ENCODE measurements around the gene PIAS3. TPM values are rescaled to one million over a fixed set of nuclear protein-coding genes. Genes with fewer than 3 reads are reported as not detected.

The PIAS3 gene
- polyA plus RNA-seq, 1 donor from 2014 or later = 15.0 TPM

DNA sequence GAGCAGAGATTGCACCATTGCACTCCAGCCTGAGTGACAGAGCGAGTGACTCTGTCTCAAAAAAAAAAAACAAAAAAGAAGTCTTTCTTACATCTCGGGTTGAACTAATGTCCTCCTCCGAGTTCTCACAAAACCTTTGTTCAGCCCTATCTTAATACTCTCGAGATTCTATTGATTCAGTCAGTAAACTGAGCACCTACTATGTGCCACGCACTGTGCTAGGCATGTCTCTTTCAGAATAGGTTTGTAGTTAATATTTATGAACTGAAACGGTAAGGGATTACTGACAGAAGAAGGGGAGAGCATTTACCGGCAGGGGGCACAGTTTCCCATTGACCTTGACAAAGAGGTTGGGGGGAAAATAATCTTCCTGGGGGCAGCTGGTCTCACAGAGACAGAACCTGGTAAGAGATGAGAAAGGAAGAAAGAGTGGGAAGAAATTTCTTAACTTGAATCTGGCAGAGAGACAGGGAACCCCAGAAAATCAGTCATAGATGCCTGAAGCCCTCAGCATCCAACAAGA, 3.4 kb downstream of the PIAS3 start:
- H3K36me3 ChIP-seq (ENCODE audit: insufficient read depth, low read length) = no peaks in the 10 kb centered on the region

GRCh38 chr1:145849356-145850160, 9.3 kb downstream of the PIAS3 start:
- no peak overlapping the region for H3K4me2 ChIP-seq (ENCODE audit: low read length)
- TF ChIP-seq CTCF (IDR thresholded peaks at IDR 0.05; ENCODE audit: poor library complexity, severe bottlenecking) = no peak
- no peak for TF ChIP-seq POLR2AphosphoS5 (IDR thresholded peaks at IDR 0.05)
- TF ChIP-seq RAD21 (conservative IDR thresholded peaks at IDR 0.05) = no peak
- no peak for TF ChIP-seq SMC3 (conservative IDR thresholded peaks at IDR 0.05; ENCODE audit: poor library complexity)
- TF ChIP-seq MXI1 (conservative IDR thresholded peaks at IDR 0.05; ENCODE audit: poor library complexity, severe bottlenecking) = no peak
- TF ChIP-seq TAF1 (IDR thresholded peaks at IDR 0.05; ENCODE audit: low read depth) = no peak
- TF ChIP-seq, protein P1, sequence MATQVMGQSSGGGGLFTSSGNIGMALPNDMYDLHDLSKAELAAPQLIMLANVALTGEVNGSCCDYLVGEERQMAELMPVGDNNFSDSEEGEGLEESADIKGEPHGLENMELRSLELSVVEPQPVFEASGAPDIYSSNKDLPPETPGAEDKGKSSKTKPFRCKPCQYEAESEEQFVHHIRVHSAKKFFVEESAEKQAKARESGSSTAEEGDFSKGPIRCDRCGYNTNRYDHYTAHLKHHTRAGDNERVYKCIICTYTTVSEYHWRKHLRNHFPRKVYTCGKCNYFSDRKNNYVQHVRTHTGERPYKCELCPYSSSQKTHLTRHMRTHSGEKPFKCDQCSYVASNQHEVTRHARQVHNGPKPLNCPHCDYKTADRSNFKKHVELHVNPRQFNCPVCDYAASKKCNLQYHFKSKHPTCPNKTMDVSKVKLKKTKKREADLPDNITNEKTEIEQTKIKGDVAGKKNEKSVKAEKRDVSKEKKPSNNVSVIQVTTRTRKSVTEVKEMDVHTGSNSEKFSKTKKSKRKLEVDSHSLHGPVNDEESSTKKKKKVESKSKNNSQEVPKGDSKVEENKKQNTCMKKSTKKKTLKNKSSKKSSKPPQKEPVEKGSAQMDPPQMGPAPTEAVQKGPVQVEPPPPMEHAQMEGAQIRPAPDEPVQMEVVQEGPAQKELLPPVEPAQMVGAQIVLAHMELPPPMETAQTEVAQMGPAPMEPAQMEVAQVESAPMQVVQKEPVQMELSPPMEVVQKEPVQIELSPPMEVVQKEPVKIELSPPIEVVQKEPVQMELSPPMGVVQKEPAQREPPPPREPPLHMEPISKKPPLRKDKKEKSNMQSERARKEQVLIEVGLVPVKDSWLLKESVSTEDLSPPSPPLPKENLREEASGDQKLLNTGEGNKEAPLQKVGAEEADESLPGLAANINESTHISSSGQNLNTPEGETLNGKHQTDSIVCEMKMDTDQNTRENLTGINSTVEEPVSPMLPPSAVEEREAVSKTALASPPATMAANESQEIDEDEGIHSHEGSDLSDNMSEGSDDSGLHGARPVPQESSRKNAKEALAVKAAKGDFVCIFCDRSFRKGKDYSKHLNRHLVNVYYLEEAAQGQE (IDR thresholded peaks at IDR 0.05; ENCODE audit: borderline replicate concordance) = no peak
- TF ChIP-seq EZH2 (IDR thresholded peaks at IDR 0.05; ENCODE audit: borderline replicate concordance, insufficient read depth, low read length, poor library complexity, severe bottlenecking) = no peak
- TF ChIP-seq EP300 (conservative IDR thresholded peaks at IDR 0.05; ENCODE audit: poor library complexity, severe bottlenecking) = no peak
- no peak overlapping the region for H2AFZ ChIP-seq (ENCODE audit: low read depth, low read length)
- peaks cover 4% of the 10 kb centered on the region for H3K36me3 ChIP-seq (ENCODE audit: insufficient read depth, low read length)
- no peaks in the 10 kb centered on the region for H3K9me3 ChIP-seq (ENCODE audit: low read length)
- H4K20me1 ChIP-seq (ENCODE audit: insufficient read depth) = no peaks in the 10 kb centered on the region
- H3F3A ChIP-seq (ENCODE audit: insufficient read depth, low read length, poor library complexity, severe bottlenecking) = no peaks in the 10 kb centered on the region
- H3K9ac ChIP-seq (ENCODE audit: low read length) = no peak overlapping the region
- H3K9me2 ChIP-seq (ENCODE audit: insufficient read depth, low read length) = no peaks in the 10 kb centered on the region
- H3K4me3 ChIP-seq (ENCODE audit: low read length) = no peak overlapping the region
- no peak overlapping the region for H3K27ac ChIP-seq (ENCODE audit: low read length)
- no peaks in the 10 kb centered on the region for H3K27me3 ChIP-seq (ENCODE audit: insufficient read depth, low read depth, low read length)
- H3K79me2 ChIP-seq (replicated peaks; ENCODE audit: insufficient read depth, low read length) = no peaks in the 10 kb centered on the region

More for the DNA sequence above, 3.4 kb downstream of the PIAS3 start:
- H4K20me1 ChIP-seq (ENCODE audit: insufficient read depth) = no peaks in the 10 kb centered on the region
- peaks cover 5% of the 10 kb centered on the region for H3K79me2 ChIP-seq (replicated peaks; ENCODE audit: insufficient read depth, low read length)
- H3K4me3 ChIP-seq (ENCODE audit: low read length) = no peak overlapping the region
- H3K4me2 ChIP-seq (ENCODE audit: low read length) = no peak overlapping the region
- no peaks in the 10 kb centered on the region for H3K9me3 ChIP-seq (ENCODE audit: low read length)
- H2AFZ ChIP-seq (ENCODE audit: low read depth, low read length) = no peak overlapping the region
- H3K9me2 ChIP-seq (ENCODE audit: insufficient read depth, low read length) = no peaks in the 10 kb centered on the region
- no peaks in the 10 kb centered on the region for H3K27me3 ChIP-seq (ENCODE audit: insufficient read depth, low read depth, low read length)
- no peaks in the 10 kb centered on the region for H3F3A ChIP-seq (ENCODE audit: insufficient read depth, low read length, poor library complexity, severe bottlenecking)
- no peak overlapping the region for H3K9ac ChIP-seq (ENCODE audit: low read length)
- TF ChIP-seq, protein P1 (IDR thresholded peaks at IDR 0.05; ENCODE audit: borderline replicate concordance) = no peak
- TF ChIP-seq MXI1 (conservative IDR thresholded peaks at IDR 0.05; ENCODE audit: poor library complexity, severe bottlenecking) = no peak
- no peak for TF ChIP-seq CTCF (IDR thresholded peaks at IDR 0.05; ENCODE audit: poor library complexity, severe bottlenecking)
- no peak for TF ChIP-seq POLR2AphosphoS5 (IDR thresholded peaks at IDR 0.05)
- H3K27ac ChIP-seq (ENCODE audit: low read length) = no peak overlapping the region

Data from neural cell (in vitro differentiated cells).